Keratinocyte (primary cell): Measurements from ENCODE around the gene SMTNL1.

ENCODE experiments used
- CTCF ChIP-seq, 3 experiments: IDR thresholded peaks in 1 of 3; conservative IDR thresholded peaks in 1 of 3; optimal IDR thresholded peaks in 1 of 3; 2 replicates in 2 of 3; 3 replicates in 1 of 3; pipeline versions ENCODE3 to v1.5.1; 2011; ENCODE audit warnings: low read length in 3 of 3, mild to moderate bottlenecking in 3 of 3, moderate library complexity in 2 of 3, control low read depth in 1 of 3, inconsistent platforms in 1 of 3; ENCODE audit not compliant: insufficient read depth in 2 of 3; ENCODE audit errors: extremely low read depth in 1 of 3
- EZH2 ChIP-seq: IDR thresholded peaks from one replicate; pipeline ENCODE4 v1.6.1; 2012; ENCODE audit warnings: inconsistent platforms, mild to moderate bottlenecking, low read length, moderate library complexity

- TF ChIP-seq CTCF (optimal IDR thresholded peaks at IDR 0.05 in 1 of 3, IDR thresholded peaks at IDR 0.05 in 1 of 3, conservative IDR thresholded peaks at IDR 0.05 in 1 of 3; ENCODE audit: extremely low read depth in 1 of 3, insufficient read depth in 2 of 3, low read length in 3 of 3) (no peak), EZH2 (no peak)
These were observed 25.5 kb upstream of the SMTNL1 start for GRCh38 chr11:57511741-57512430.
